Measurements from ENCODE around the gene COPB2.

The COPB2 gene

DNA sequence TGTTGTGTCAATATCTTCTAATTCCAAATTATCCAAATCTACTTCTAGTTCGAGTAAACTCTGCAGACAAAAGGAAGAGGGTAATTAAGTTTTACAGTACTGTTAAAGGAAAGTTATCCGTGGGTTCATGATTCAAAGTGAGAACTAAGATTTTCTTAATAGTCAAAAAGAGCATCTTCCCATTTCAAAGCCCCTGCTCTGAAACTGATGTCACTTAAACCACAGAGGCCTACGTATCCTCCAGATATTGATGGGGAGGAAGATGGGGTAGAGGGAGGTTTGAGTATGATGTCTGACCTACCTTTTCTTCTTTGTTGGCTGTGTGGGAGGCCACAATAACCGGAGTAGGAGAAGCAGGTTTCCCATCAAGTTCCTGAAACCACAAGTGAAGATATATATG is 31.5 kb downstream of the COPB2 start (continued):
- TF ChIP-seq ELK4 (IDR thresholded peaks at IDR 0.05; ENCODE audit: borderline replicate concordance, low read depth, low read length) (no peak), ZNF776 (tag by site-specific recombination; IDR thresholded peaks at IDR 0.05; ENCODE audit: borderline replicate concordance) (no peak)

GRCh38 chr3:139355891-139356290 is 33.6 kb downstream of the COPB2 start:
- TF ChIP-seq ELK4 (IDR thresholded peaks at IDR 0.05; ENCODE audit: borderline replicate concordance, low read depth, low read length) = no peak
- TF ChIP-seq, protein P1, sequence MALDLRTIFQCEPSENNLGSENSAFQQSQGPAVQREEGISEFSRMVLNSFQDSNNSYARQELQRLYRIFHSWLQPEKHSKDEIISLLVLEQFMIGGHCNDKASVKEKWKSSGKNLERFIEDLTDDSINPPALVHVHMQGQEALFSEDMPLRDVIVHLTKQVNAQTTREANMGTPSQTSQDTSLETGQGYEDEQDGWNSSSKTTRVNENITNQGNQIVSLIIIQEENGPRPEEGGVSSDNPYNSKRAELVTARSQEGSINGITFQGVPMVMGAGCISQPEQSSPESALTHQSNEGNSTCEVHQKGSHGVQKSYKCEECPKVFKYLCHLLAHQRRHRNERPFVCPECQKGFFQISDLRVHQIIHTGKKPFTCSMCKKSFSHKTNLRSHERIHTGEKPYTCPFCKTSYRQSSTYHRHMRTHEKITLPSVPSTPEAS (tag by site-specific recombination; IDR thresholded peaks at IDR 0.05) = no peak
- no peak for TF ChIP-seq ZNF544 (tag by site-specific recombination; IDR thresholded peaks at IDR 0.05)
- no peak for TF ChIP-seq ZNF302 (tag by site-specific recombination; IDR thresholded peaks at IDR 0.05; ENCODE audit: low read depth)
- no peak for TF ChIP-seq ZNF704 (tag by site-specific recombination; IDR thresholded peaks at IDR 0.05)
- TF ChIP-seq ZBTB17 (tag by site-specific recombination; IDR thresholded peaks at IDR 0.05) = no peak
- TF ChIP-seq, protein P2, sequence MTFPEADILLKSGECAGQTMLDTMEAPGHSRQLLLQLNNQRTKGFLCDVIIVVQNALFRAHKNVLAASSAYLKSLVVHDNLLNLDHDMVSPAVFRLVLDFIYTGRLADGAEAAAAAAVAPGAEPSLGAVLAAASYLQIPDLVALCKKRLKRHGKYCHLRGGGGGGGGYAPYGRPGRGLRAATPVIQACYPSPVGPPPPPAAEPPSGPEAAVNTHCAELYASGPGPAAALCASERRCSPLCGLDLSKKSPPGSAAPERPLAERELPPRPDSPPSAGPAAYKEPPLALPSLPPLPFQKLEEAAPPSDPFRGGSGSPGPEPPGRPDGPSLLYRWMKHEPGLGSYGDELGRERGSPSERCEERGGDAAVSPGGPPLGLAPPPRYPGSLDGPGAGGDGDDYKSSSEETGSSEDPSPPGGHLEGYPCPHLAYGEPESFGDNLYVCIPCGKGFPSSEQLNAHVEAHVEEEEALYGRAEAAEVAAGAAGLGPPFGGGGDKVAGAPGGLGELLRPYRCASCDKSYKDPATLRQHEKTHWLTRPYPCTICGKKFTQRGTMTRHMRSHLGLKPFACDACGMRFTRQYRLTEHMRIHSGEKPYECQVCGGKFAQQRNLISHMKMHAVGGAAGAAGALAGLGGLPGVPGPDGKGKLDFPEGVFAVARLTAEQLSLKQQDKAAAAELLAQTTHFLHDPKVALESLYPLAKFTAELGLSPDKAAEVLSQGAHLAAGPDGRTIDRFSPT (tag by site-specific recombination; IDR thresholded peaks at IDR 0.05) = no peak
- no peak for TF ChIP-seq KLF8 (tag by site-specific recombination; IDR thresholded peaks at IDR 0.05)
- TF ChIP-seq, protein P3, sequence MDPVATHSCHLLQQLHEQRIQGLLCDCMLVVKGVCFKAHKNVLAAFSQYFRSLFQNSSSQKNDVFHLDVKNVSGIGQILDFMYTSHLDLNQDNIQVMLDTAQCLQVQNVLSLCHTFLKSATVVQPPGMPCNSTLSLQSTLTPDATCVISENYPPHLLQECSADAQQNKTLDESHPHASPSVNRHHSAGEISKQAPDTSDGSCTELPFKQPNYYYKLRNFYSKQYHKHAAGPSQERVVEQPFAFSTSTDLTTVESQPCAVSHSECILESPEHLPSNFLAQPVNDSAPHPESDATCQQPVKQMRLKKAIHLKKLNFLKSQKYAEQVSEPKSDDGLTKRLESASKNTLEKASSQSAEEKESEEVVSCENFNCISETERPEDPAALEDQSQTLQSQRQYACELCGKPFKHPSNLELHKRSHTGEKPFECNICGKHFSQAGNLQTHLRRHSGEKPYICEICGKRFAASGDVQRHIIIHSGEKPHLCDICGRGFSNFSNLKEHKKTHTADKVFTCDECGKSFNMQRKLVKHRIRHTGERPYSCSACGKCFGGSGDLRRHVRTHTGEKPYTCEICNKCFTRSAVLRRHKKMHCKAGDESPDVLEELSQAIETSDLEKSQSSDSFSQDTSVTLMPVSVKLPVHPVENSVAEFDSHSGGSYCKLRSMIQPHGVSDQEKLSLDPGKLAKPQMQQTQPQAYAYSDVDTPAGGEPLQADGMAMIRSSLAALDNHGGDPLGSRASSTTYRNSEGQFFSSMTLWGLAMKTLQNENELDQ (tag by site-specific recombination; IDR thresholded peaks at IDR 0.05; ENCODE audit: low read depth) = no peak
- TF ChIP-seq, protein P4, sequence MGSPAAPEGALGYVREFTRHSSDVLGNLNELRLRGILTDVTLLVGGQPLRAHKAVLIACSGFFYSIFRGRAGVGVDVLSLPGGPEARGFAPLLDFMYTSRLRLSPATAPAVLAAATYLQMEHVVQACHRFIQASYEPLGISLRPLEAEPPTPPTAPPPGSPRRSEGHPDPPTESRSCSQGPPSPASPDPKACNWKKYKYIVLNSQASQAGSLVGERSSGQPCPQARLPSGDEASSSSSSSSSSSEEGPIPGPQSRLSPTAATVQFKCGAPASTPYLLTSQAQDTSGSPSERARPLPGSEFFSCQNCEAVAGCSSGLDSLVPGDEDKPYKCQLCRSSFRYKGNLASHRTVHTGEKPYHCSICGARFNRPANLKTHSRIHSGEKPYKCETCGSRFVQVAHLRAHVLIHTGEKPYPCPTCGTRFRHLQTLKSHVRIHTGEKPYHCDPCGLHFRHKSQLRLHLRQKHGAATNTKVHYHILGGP (tag by site-specific recombination; IDR thresholded peaks at IDR 0.05) = no peak
- TF ChIP-seq OVOL3 (tag by site-specific recombination; IDR thresholded peaks at IDR 0.05) = no peak
- TF ChIP-seq ZNF416 (tag by site-specific recombination; IDR thresholded peaks at IDR 0.05) = no peak
- no peak for TF ChIP-seq ZNF398 (tag by site-specific recombination; IDR thresholded peaks at IDR 0.05)
- no peak for TF ChIP-seq ZNF155 (tag by site-specific recombination; IDR thresholded peaks at IDR 0.05)
- Histone ChIP-seq H3K36me3 (ENCODE audit: control insufficient read depth in 2 of 2, insufficient read depth in 1 of 2, low read length in 2 of 2) (peaks cover 34 to 97% of the 10 kb centered on the region in 2 experiments), H3K4me3 (ENCODE audit: low read depth, low read length) (no peak overlapping the region), H3K27ac (ENCODE audit: extremely low read depth, low read depth, low read length) (no peak overlapping the region), H3K9me3 (ENCODE audit: control insufficient read depth, insufficient read depth, low read depth, low read length) (no peaks in the 10 kb centered on the region), H3K4me1 (ENCODE audit: control insufficient read depth, insufficient read depth, low read length) (no peaks in the 10 kb centered on the region)
- ChIA-PET CTCF (no interaction called here), POLR2A (no interaction called here)

Measured in HEK293 (cell line).